ENCODE measurements around the gene GTF3C4.

The GTF3C4 gene

DNA sequence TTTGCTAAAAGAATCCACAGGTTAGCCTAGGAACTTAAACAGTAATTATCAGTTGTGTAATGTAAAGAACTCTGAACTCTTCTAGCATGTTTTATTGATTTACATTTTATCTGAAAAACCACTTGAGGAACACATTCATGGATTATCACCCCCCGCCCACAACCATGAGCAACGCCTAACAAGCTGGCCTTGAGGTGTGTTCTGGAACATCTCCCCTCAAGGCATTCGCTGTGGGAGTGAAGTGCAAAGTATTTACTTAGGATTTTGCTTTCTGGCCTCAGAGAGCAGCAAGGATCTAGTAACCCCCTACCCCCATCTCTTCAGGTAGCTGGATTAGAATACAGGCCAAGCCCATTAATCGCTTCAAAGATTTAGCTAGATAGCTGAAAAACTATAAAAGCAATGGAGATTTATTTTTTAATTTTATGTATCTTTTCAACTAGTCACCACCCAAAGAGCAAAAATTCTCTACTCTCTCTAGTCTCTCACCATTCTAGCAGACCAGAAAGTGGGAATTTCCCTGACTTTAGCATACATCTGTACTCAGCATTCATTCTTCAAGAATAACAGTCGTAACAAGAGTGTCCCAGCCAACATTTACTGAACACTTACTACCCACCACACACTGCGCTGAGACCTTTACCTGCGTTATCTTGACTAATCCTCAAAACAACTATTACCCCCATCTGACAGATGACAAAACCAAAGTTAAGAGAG is 37.7 kb upstream of the GTF3C4 start:
- Histone ChIP-seq H3K9me3 (ENCODE audit: control insufficient read depth, low read length) (no peaks in the 10 kb centered on the region), H3K4me1 (ENCODE audit: control insufficient read depth, insufficient read depth, low read length, poor library complexity, severe bottlenecking) (peaks cover 10% of the 10 kb centered on the region), H3K4me3 (ENCODE audit: extremely low read depth, insufficient read depth, low read length, poor library complexity, severe bottlenecking) (no peak overlapping the region), H3K36me3 (ENCODE audit: control insufficient read depth, insufficient read depth, low read length) (peaks cover 84% of the 10 kb centered on the region), H3K27ac (ENCODE audit: low read depth, low read length, severe bottlenecking) (no peak overlapping the region)
- WGBS, 2 experiments (ENCODE audit: insufficient coverage in 2 of 2) = 92 to 100% methylated on average over 3 of the region's 7 CpGs

DNA sequence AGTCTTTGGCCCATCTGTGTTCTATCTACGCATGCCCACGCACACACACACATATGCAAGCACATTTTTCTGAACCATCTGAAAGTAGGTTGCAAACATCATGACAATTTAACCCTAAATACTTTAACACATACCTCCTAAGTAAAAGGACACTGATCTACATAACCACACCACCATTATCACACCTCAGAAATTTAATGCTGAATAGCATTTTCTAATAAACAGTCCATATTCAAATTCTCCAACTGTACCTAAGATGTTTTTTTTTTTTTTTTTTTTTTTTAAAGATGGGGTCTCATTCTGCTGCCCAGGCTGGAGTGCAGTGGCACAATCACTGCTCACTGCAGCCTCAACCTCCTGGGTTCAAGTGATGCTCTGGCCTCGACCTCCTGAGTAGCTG is 35.9 kb upstream of the GTF3C4 start:
- 92 to 100% methylated on average over 3 of the region's 3 CpGs for WGBS, 2 experiments (ENCODE audit: insufficient coverage in 2 of 2)
- Histone ChIP-seq H3K27ac (ENCODE audit: low read depth, low read length, severe bottlenecking) (no peak overlapping the region), H3K4me3 (ENCODE audit: extremely low read depth, insufficient read depth, low read length, poor library complexity, severe bottlenecking) (no peak overlapping the region), H3K9me3 (ENCODE audit: control insufficient read depth, low read length) (no peaks in the 10 kb centered on the region), H3K36me3 (ENCODE audit: control insufficient read depth, insufficient read depth, low read length) (peaks cover 83% of the 10 kb centered on the region), H3K4me1 (ENCODE audit: control insufficient read depth, insufficient read depth, low read length, poor library complexity, severe bottlenecking) (peaks cover 10% of the 10 kb centered on the region)

DNA sequence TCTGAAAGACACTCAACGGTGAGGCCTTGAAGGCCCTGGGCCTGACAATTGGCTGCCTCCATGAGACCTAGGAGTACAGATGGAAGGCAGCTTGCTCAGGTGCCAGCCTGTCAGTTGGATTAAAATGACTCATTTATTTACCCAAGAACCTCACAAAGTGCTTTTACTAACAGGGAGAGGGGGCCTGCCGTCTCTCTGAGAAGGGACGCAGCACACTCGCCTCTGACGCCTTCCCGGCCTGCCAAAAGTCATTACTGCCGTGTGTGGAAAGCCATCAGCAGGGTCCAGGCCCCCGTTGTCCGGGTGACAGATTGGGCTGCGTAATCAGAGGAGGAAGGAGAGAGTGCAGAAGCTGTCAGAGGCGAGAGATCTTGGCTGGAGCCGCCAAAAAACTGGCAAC is 32.9 kb upstream of the GTF3C4 start:
- H3K36me3 ChIP-seq (ENCODE audit: control insufficient read depth, insufficient read depth, low read length) = peaks cover 85% of the 10 kb centered on the region

DNA sequence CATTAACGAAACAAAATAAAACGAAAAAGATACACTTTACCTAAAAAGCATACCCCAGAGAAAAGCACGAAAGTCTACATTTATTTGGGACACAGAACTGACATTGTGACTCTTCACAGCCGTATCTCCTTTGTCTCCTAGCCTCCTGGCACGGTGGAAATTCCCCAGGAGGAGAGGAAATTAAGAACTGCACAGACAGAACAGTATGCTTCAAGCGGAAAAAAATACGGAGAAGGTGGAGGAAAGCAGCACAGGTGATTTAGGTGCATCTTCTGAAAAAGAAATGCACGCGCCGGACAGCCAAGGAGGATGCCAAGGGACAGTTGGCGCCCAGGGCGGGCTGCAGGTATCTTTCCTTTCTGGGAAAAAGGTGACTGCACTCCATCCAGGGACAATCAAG is 32.5 kb upstream of the GTF3C4 start:
- Histone ChIP-seq H3K9me3 (ENCODE audit: control insufficient read depth, low read length) (no peaks in the 10 kb centered on the region), H3K36me3 (ENCODE audit: control insufficient read depth, insufficient read depth, low read length) (peaks cover 89% of the 10 kb centered on the region), H3K27ac (ENCODE audit: low read depth, low read length, severe bottlenecking) (no peak overlapping the region)

More for the DNA sequence above, 32.9 kb upstream of the GTF3C4 start:
- Histone ChIP-seq H3K9me3 (ENCODE audit: control insufficient read depth, low read length) (no peaks in the 10 kb centered on the region), H3K4me1 (ENCODE audit: control insufficient read depth, insufficient read depth, low read length, poor library complexity, severe bottlenecking) (no peaks in the 10 kb centered on the region), H3K4me3 (ENCODE audit: extremely low read depth, insufficient read depth, low read length, poor library complexity, severe bottlenecking) (no peak overlapping the region), H3K27ac (ENCODE audit: low read depth, low read length, severe bottlenecking) (no peak overlapping the region)
- WGBS, 2 experiments (ENCODE audit: insufficient coverage in 2 of 2) = 91 to 94% methylated on average over 10 to 12 of the region's 12 CpGs

GRCh38 chr9:132638240-132638639 is 32.0 kb upstream of the GTF3C4 start:
- H3K36me3 ChIP-seq (ENCODE audit: control insufficient read depth, insufficient read depth, low read length) = peaks cover 93% of the 10 kb centered on the region
- 94 to 97% methylated on average over 3 of the region's 5 CpGs for WGBS, 2 experiments (ENCODE audit: insufficient coverage in 2 of 2)

More for the DNA sequence above, 32.5 kb upstream of the GTF3C4 start:
- no peaks in the 10 kb centered on the region for H3K4me1 ChIP-seq (ENCODE audit: control insufficient read depth, insufficient read depth, low read length, poor library complexity, severe bottlenecking)
- 95 to 96% methylated on average over 12 of the region's 12 CpGs for WGBS, 2 experiments (ENCODE audit: insufficient coverage in 2 of 2)
- no peak overlapping the region for H3K4me3 ChIP-seq (ENCODE audit: extremely low read depth, insufficient read depth, low read length, poor library complexity, severe bottlenecking)

DNA sequence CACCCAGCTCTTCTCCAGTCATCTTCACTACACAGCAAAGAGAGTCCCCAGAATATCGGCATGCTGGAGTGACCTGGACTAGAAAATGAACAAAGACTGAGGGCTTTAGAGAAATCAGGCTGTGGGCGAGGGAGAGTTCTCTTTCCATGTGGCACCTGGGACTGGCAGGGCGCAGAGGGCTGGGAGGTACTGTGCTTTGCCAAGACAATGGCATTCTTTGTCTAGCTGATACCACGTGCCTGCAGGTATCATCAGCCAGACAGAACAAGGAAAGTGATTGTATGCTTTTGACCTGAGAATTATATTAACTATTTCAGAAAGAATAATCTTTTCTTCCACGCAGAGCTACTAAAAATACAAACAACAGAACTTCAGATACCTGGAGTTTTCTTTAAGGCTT is 30.9 kb upstream of the GTF3C4 start:
- H3K4me1 ChIP-seq (ENCODE audit: control insufficient read depth, insufficient read depth, low read length, poor library complexity, severe bottlenecking) = no peaks in the 10 kb centered on the region
- H3K4me3 ChIP-seq (ENCODE audit: extremely low read depth, insufficient read depth, low read length, poor library complexity, severe bottlenecking) = no peak overlapping the region
- no peaks in the 10 kb centered on the region for H3K9me3 ChIP-seq (ENCODE audit: control insufficient read depth, low read length)
- peaks cover 96% of the 10 kb centered on the region for H3K36me3 ChIP-seq (ENCODE audit: control insufficient read depth, insufficient read depth, low read length)
- 97 to 100% methylated on average over 2 to 3 of the region's 5 CpGs for WGBS, 2 experiments (ENCODE audit: insufficient coverage in 2 of 2)
- no peak overlapping the region for H3K27ac ChIP-seq (ENCODE audit: low read depth, low read length, severe bottlenecking)

More at GRCh38 chr9:132638240-132638639, 32.0 kb upstream of the GTF3C4 start:
- H3K4me3 ChIP-seq (ENCODE audit: extremely low read depth, insufficient read depth, low read length, poor library complexity, severe bottlenecking) = no peak overlapping the region
- no peak overlapping the region for H3K27ac ChIP-seq (ENCODE audit: low read depth, low read length, severe bottlenecking)
- no peaks in the 10 kb centered on the region for H3K4me1 ChIP-seq (ENCODE audit: control insufficient read depth, insufficient read depth, low read length, poor library complexity, severe bottlenecking)
- no peaks in the 10 kb centered on the region for H3K9me3 ChIP-seq (ENCODE audit: control insufficient read depth, low read length)

DNA sequence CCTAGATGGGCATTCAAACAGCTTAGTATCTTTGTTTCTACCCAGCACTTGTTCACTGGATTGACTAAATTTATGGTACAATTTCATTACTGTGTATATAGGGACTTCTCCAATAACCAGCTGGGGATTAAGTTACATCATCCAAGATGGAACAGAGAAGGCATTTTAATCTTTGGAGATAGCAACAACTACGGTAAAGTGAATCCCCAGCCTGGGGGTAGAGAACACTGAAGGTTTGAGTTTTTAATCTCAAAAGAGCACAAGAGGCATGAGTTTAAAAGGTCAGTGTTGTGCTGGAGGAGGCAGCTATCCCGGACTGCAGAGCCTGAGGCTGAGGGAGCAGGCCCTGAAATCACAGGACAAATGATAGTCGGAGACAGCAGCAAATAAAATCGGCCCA is 29.0 kb upstream of the GTF3C4 start:
- Histone ChIP-seq H3K9me3 (ENCODE audit: control insufficient read depth, low read length) (no peaks in the 10 kb centered on the region), H3K4me1 (ENCODE audit: control insufficient read depth, insufficient read depth, low read length, poor library complexity, severe bottlenecking) (no peaks in the 10 kb centered on the region), H3K36me3 (ENCODE audit: control insufficient read depth, insufficient read depth, low read length) (peaks cover 99% of the 10 kb centered on the region), H3K27ac (ENCODE audit: low read depth, low read length, severe bottlenecking) (no peak overlapping the region), H3K4me3 (ENCODE audit: extremely low read depth, insufficient read depth, low read length, poor library complexity, severe bottlenecking) (no peak overlapping the region)
- 93 to 97% methylated on average over 4 of the region's 4 CpGs for WGBS, 2 experiments (ENCODE audit: insufficient coverage in 2 of 2)

- H3K27ac ChIP-seq (ENCODE audit: low read depth, low read length, severe bottlenecking) = no peak overlapping the region
- 97 to 100% methylated on average over 1 to 3 of the region's 3 CpGs for WGBS, 2 experiments (ENCODE audit: insufficient coverage in 2 of 2)
- H3K36me3 ChIP-seq (ENCODE audit: control insufficient read depth, insufficient read depth, low read length) = peaks cover 99% of the 10 kb centered on the region
- no peaks in the 10 kb centered on the region for H3K9me3 ChIP-seq (ENCODE audit: control insufficient read depth, low read length)
- H3K4me3 ChIP-seq (ENCODE audit: extremely low read depth, insufficient read depth, low read length, poor library complexity, severe bottlenecking) = no peak overlapping the region
- H3K4me1 ChIP-seq (ENCODE audit: control insufficient read depth, insufficient read depth, low read length, poor library complexity, severe bottlenecking) = peaks cover 4% of the 10 kb centered on the region
Measured at GRCh38 chr9:132644251-132644650, 26.0 kb upstream of the GTF3C4 start.

DNA sequence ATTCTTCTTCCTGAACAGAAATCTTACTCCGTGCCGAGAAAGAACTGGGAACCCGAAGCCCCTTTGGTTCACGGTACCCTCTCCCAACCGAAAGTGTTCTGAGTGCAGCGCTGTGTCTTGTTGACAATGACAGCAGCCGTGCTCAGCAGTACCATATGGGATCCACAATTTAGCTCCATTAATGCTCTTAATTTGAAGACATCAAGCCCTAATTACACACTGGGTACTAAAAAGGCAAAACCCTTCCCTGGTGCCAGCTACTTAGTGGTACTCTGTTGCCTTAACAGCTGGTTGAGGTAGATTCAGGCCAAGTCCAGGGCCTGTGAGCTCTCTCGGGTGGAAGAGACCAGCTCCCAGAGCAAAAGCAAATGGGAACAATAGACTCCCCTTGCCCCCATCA is 25.0 kb upstream of the GTF3C4 start:
- Histone ChIP-seq H3K36me3 (ENCODE audit: control insufficient read depth, insufficient read depth, low read length) (peaks cover 99% of the 10 kb centered on the region), H3K4me3 (ENCODE audit: extremely low read depth, insufficient read depth, low read length, poor library complexity, severe bottlenecking) (no peak overlapping the region), H3K4me1 (ENCODE audit: control insufficient read depth, insufficient read depth, low read length, poor library complexity, severe bottlenecking) (peaks cover 4% of the 10 kb centered on the region), H3K27ac (ENCODE audit: low read depth, low read length, severe bottlenecking) (no peak overlapping the region), H3K9me3 (ENCODE audit: control insufficient read depth, low read length) (no peaks in the 10 kb centered on the region)
- WGBS, 2 experiments (ENCODE audit: insufficient coverage in 2 of 2) = 96 to 99% methylated on average over 7 to 8 of the region's 8 CpGs

DNA sequence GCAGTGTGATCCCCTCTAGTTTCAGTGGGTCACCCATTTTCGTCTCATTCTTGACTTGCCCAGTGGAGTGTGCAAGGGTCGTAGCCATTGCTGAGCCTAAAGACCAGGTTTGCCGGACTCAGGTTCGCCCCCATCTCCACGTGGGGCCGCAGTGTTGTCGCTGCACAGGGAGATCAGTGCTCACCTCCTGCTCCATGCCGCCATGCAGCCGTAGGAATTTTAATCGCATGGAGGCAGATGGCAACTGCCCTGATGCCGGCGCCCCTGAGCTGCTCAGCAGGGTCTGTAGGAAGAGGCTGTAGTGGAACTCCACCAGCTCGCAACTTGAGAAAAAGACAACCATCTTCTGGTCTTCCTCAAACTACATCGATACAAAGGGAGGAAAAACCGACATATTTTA is 24.6 kb upstream of the GTF3C4 start:
- Histone ChIP-seq H3K9me3 (ENCODE audit: control insufficient read depth, low read length) (no peaks in the 10 kb centered on the region), H3K27ac (ENCODE audit: low read depth, low read length, severe bottlenecking) (no peak overlapping the region), H3K36me3 (ENCODE audit: control insufficient read depth, insufficient read depth, low read length) (peaks cover 99% of the 10 kb centered on the region), H3K4me1 (ENCODE audit: control insufficient read depth, insufficient read depth, low read length, poor library complexity, severe bottlenecking) (peaks cover 4% of the 10 kb centered on the region), H3K4me3 (ENCODE audit: extremely low read depth, insufficient read depth, low read length, poor library complexity, severe bottlenecking) (no peak overlapping the region)
- 95 to 97% methylated on average over 11 to 13 of the region's 15 CpGs for WGBS, 2 experiments (ENCODE audit: insufficient coverage in 2 of 2)

- Histone ChIP-seq H3K36me3 (ENCODE audit: control insufficient read depth, insufficient read depth, low read length) (peaks cover 93% of the 10 kb centered on the region), H3K4me1 (ENCODE audit: control insufficient read depth, insufficient read depth, low read length, poor library complexity, severe bottlenecking) (peaks cover 4% of the 10 kb centered on the region), H3K27ac (ENCODE audit: low read depth, low read length, severe bottlenecking) (no peak overlapping the region), H3K4me3 (ENCODE audit: extremely low read depth, insufficient read depth, low read length, poor library complexity, severe bottlenecking) (no peak overlapping the region), H3K9me3 (ENCODE audit: control insufficient read depth, low read length) (no peaks in the 10 kb centered on the region)
- 96 to 100% methylated on average over 6 to 7 of the region's 7 CpGs for WGBS, 2 experiments (ENCODE audit: insufficient coverage in 2 of 2)
Measured at GRCh38 chr9:132646726-132647125, 23.5 kb upstream of the GTF3C4 start.

Measured in mesodermal cell (in vitro differentiated cells).